Liver (tissue), 3 donors: ENCODE results near the gene CLEC2A.

Source experiments
- ATF3 ChIP-seq: IDR thresholded peaks from 2 replicates; pipeline ENCODE4 v1.6.1; 2016; ENCODE audit warnings: antibody characterized with exemption
- GABPA ChIP-seq, 2 donors: IDR thresholded peaks in 1 of 2; conservative IDR thresholded peaks in 1 of 2; 2 replicates each; pipeline ENCODE4 v1.6.1; 2016; ENCODE audit warnings: antibody characterized with exemption in 2 of 2, mild to moderate bottlenecking in 1 of 2, moderate library complexity in 1 of 2
- JUND ChIP-seq, 2 donors: IDR thresholded peaks; 2 replicates each; pipeline ENCODE4 v1.6.1; 2016; ENCODE audit warnings: antibody characterized with exemption in 2 of 2
- RAD21 ChIP-seq, 2 donors: IDR thresholded peaks; 2 replicates each; pipeline ENCODE4 v1.6.1; 2016; ENCODE audit warnings: antibody characterized with exemption in 2 of 2, mild to moderate bottlenecking in 2 of 2
- REST ChIP-seq: IDR thresholded peaks from 2 replicates; pipeline ENCODE4 v1.6.1; 2016; ENCODE audit warnings: antibody characterized with exemption, mild to moderate bottlenecking
- TAF1 ChIP-seq: conservative IDR thresholded peaks from 2 replicates; pipeline ENCODE4 v1.6.1; 2016; ENCODE audit warnings: antibody characterized with exemption, mild to moderate bottlenecking
- TF ChIP-seq, protein P1 (sequence below): fragments of 150-350 bp; IDR thresholded peaks from 2 replicates; pipeline ENCODE4 v1.5.1; 2017; ENCODE audit warnings: improper control_type of control experiment, low read depth, low read length; ENCODE audit not compliant: missing input control
- TF ChIP-seq, protein P2 (sequence below): IDR thresholded peaks from 2 replicates; pipeline ENCODE4 v1.6.1; 2016; ENCODE audit warnings: antibody characterized with exemption
- donor health status: healthy.
- donor health status: healthy.

DNA sequence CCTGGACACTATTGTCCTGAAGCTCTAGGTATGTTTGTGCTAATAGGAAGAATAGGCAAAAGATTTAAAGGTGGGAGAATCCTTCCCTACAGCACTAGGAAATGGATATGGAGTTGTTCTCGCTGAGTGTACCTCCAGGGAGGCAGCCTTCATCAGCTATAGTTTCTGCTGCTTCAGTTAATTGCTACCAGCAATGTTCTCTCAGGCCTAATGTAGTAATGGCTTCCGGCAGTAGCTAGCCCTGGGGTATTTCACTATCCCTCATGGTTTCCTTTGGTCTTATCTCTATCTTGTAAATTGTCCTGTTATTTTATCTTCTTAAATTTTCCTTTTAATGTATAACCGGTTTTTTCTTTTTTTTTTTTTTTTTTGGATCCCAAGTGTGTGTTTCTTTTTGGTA lies 29.7 kb upstream of the CLEC2A start:
- TF ChIP-seq, protein P1, sequence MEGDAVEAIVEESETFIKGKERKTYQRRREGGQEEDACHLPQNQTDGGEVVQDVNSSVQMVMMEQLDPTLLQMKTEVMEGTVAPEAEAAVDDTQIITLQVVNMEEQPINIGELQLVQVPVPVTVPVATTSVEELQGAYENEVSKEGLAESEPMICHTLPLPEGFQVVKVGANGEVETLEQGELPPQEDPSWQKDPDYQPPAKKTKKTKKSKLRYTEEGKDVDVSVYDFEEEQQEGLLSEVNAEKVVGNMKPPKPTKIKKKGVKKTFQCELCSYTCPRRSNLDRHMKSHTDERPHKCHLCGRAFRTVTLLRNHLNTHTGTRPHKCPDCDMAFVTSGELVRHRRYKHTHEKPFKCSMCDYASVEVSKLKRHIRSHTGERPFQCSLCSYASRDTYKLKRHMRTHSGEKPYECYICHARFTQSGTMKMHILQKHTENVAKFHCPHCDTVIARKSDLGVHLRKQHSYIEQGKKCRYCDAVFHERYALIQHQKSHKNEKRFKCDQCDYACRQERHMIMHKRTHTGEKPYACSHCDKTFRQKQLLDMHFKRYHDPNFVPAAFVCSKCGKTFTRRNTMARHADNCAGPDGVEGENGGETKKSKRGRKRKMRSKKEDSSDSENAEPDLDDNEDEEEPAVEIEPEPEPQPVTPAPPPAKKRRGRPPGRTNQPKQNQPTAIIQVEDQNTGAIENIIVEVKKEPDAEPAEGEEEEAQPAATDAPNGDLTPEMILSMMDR, result no peak
- no peak for TF ChIP-seq GABPA (IDR thresholded peaks at IDR 0.05 in 1 of 2, conservative IDR thresholded peaks at IDR 0.05 in 1 of 2)
- TF ChIP-seq REST, result no peak
- TF ChIP-seq, protein P2, sequence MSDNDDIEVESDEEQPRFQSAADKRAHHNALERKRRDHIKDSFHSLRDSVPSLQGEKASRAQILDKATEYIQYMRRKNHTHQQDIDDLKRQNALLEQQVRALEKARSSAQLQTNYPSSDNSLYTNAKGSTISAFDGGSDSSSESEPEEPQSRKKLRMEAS, result no peak
- no peak for TF ChIP-seq TAF1
- TF ChIP-seq JUND (IDR thresholded peaks at IDR 0.05), result no peak
- TF ChIP-seq ATF3, result no peak
- no peak for TF ChIP-seq RAD21 (IDR thresholded peaks at IDR 0.05)
